Skeletal muscle tissue (tissue), 4 donors: Measurements from ENCODE around the gene CIB1. TPM values are rescaled to one million over a fixed set of nuclear protein-coding genes. Genes with fewer than 3 reads are reported as not detected.

Experiments used
- H3K27ac ChIP-seq: one replicate; pipeline ENCODE4 v1.7.0; 2013; ENCODE audit warnings: mild to moderate bottlenecking, low read depth, low read length, inconsistent platforms
- H3K27me3 ChIP-seq, 3 donors: one replicate each; pipeline ENCODE4 v1.7.0; 2013; ENCODE audit warnings: low read length in 3 of 3; ENCODE audit not compliant: control insufficient read depth in 3 of 3, insufficient read depth in 3 of 3
- H3K36me3 ChIP-seq, 3 donors: one replicate each; pipeline ENCODE4 v1.7.0; 2013; ENCODE audit warnings: low read length in 3 of 3; ENCODE audit not compliant: control insufficient read depth in 3 of 3, insufficient read depth in 3 of 3
- H3K4me1 ChIP-seq, 3 donors: one replicate each; pipeline ENCODE4 v1.7.0; 2013; ENCODE audit warnings: low read length in 3 of 3, mild to moderate bottlenecking in 3 of 3; ENCODE audit not compliant: control insufficient read depth in 3 of 3, insufficient read depth in 3 of 3
- H3K4me3 ChIP-seq, 3 donors: one replicate each; pipeline ENCODE4 v1.7.0; 2013; ENCODE audit warnings: low read length in 3 of 3
- H3K9ac ChIP-seq, 3 donors: one replicate each; pipeline ENCODE4 v1.7.0; 2013; ENCODE audit warnings: low read length in 3 of 3, mild to moderate bottlenecking in 3 of 3, moderate library complexity in 2 of 3, low read depth in 1 of 3
- H3K9me3 ChIP-seq, 3 donors: one replicate each; pipeline ENCODE4 v1.7.0; 2013; ENCODE audit warnings: low read length in 3 of 3; ENCODE audit not compliant: control insufficient read depth in 3 of 3
- total RNA-seq: library from RNA; depleted of rRNA; stranded (reverse); fragments of >200 nt; gene quantifications from one replicate; pipeline ENCODE4 v1.2.3, GENCODE V29; 2014
- donor health status: Osteomylitis.

CIB1 gene
- total RNA-seq, 1 donor from 2014 or later: 7.8 TPM

DNA sequence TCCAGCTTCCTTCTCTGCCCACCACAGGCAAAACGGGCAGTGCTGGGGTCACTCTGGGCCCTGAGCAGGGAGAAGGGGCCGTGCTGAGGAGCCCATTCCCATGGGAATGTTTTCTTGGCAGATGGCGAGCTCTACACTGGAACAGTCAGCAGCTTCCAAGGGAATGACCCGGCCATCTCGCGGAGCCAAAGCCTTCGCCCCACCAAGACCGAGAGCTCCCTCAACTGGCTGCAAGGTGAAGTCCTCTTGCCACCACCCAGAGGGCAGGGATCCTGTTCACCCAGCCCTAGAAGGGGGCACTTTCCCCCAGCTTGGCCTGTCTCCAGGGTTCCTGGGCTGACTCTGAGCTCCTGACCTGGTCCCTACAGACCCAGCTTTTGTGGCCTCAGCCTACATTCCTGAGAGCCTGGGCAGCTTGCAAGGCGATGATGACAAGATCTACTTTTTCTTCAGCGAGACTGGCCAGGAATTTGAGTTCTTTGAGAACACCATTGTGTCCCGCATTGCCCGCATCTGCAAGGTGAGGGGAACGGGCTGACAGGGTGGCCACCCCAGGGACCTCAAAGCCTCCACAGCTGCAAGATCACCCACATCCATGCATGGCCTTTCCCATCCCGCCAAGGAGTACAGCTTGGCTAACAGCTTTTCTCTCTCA lies 12.4 kb downstream of the CIB1 start:
- Histone ChIP-seq H3K36me3 (peaks cover 27 to 35% (median 31%) of the 10 kb centered on the region in 3 donors), H3K27ac (no peak overlapping the region), H3K4me3 (peak overlapping the region in 1 of 3 donors; percentile 41), H3K27me3 (no peaks in the 10 kb centered on the region), H3K9me3 (no peaks in the 10 kb centered on the region), H3K4me1 (peaks cover 9 to 10% (median 10%) of the 10 kb centered on the region in 3 donors), H3K9ac (peak overlapping the region; percentile 0 to 64 (median 43))

GRCh38 chr15:90219421-90220141 lies 14.2 kb downstream of the CIB1 start:
- no peak overlapping the region for H3K27ac ChIP-seq

DNA sequence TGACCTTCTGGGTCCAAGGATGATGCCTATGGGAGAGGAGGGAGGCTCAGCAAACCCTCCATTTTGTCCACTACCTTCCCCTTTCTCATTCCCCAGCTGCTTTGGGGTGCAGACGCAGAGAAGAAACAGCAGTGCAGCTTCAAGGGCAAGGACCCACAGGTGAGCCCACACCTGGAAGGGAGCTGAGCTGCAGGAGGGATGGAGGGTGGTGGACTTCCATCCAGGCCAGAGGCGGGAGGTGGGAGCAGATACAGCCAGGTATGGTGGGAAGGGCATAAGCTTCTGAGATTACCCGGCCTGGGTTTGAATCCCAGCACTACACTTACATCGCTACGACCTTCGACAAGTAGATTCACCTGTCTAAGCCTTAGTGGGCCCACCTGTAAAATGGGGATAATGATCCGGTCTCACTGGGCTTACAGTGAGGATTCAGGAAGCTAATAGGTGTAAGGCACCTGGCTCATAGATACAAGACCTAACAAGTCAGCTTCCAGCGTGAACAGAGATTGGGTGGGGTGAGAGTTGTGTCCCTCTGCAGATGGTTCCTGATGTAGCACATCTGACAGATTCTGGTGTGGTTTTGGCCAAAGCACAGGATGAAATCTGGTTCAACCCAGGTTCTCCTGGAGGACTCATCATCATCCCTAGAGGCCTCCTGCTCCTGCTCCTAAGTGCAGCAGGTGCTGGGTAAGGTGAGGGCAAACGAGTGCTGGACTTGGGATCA lies 15.9 kb downstream of the CIB1 start:
- Histone ChIP-seq H3K9ac (peak overlapping the region in 1 of 3 donors; percentile 3), H3K4me1 (peaks cover 9 to 10% (median 10%) of the 10 kb centered on the region in 3 donors), H3K9me3 (no peaks in the 10 kb centered on the region), H3K36me3 (peaks cover 4 to 7% (median 6%) of the 10 kb centered on the region in 3 donors), H3K27me3 (no peaks in the 10 kb centered on the region), H3K4me3 (no peak overlapping the region), H3K27ac (no peak overlapping the region)

More at GRCh38 chr15:90219421-90220141, 14.2 kb downstream of the CIB1 start:
- Histone ChIP-seq H3K4me1 (peaks cover 9 to 10% (median 10%) of the 10 kb centered on the region in 3 donors), H3K27me3 (no peaks in the 10 kb centered on the region), H3K9ac (no peak overlapping the region), H3K36me3 (peaks cover 15 to 22% (median 16%) of the 10 kb centered on the region in 3 donors), H3K4me3 (no peak overlapping the region), H3K9me3 (no peaks in the 10 kb centered on the region)

GRCh38 chr15:90214553-90215196 lies 19.1 kb downstream of the CIB1 start:
- Histone ChIP-seq H3K27me3 (no peaks in the 10 kb centered on the region), H3K9ac (no peak overlapping the region), H3K36me3 (peaks cover 4 to 8% (median 5%) of the 10 kb centered on the region in 3 donors), H3K4me1 (peaks cover 0 to 14% (median 8%) of the 10 kb centered on the region in 3 donors), H3K27ac (no peak overlapping the region), H3K9me3 (no peaks in the 10 kb centered on the region), H3K4me3 (no peak overlapping the region)

- peaks cover 4 to 8% (median 5%) of the 10 kb centered on the region in 3 donors for H3K36me3 ChIP-seq
- no peaks in the 10 kb centered on the region for H3K9me3 ChIP-seq
- H3K4me3 ChIP-seq: no peak overlapping the region
- H3K9ac ChIP-seq: peak overlapping the region in 1 of 3 donors; percentile 3
- no peaks in the 10 kb centered on the region for H3K27me3 ChIP-seq
- H3K27ac ChIP-seq: no peak overlapping the region
- H3K4me1 ChIP-seq: peaks cover 0 to 14% (median 8%) of the 10 kb centered on the region in 3 donors
These were observed 19.9 kb downstream of the CIB1 start for GRCh38 chr15:90213818-90214204.

- Histone ChIP-seq H3K4me3 (no peak overlapping the region), H3K27ac (no peak overlapping the region), H3K9me3 (no peaks in the 10 kb centered on the region), H3K36me3 (peaks cover 4 to 8% (median 7%) of the 10 kb centered on the region in 3 donors), H3K4me1 (peaks cover 0 to 14% (median 8%) of the 10 kb centered on the region in 3 donors), H3K9ac (peak overlapping the region in 2 of 3 donors; percentile 3 to 25), H3K27me3 (no peaks in the 10 kb centered on the region)
These were observed 20.5 kb downstream of the CIB1 start for GRCh38 chr15:90213122-90213817.

GRCh38 chr15:90212221-90213098 lies 21.3 kb downstream of the CIB1 start:
- H3K27me3 ChIP-seq: no peaks in the 10 kb centered on the region
- no peak overlapping the region for H3K27ac ChIP-seq
- peaks cover 4 to 5% (median 5%) of the 10 kb centered on the region in 3 donors for H3K36me3 ChIP-seq
- H3K9ac ChIP-seq: no peak overlapping the region
- H3K4me1 ChIP-seq: peaks cover 0 to 14% (median 11%) of the 10 kb centered on the region in 3 donors
- H3K4me3 ChIP-seq: no peak overlapping the region
- H3K9me3 ChIP-seq: no peaks in the 10 kb centered on the region

DNA sequence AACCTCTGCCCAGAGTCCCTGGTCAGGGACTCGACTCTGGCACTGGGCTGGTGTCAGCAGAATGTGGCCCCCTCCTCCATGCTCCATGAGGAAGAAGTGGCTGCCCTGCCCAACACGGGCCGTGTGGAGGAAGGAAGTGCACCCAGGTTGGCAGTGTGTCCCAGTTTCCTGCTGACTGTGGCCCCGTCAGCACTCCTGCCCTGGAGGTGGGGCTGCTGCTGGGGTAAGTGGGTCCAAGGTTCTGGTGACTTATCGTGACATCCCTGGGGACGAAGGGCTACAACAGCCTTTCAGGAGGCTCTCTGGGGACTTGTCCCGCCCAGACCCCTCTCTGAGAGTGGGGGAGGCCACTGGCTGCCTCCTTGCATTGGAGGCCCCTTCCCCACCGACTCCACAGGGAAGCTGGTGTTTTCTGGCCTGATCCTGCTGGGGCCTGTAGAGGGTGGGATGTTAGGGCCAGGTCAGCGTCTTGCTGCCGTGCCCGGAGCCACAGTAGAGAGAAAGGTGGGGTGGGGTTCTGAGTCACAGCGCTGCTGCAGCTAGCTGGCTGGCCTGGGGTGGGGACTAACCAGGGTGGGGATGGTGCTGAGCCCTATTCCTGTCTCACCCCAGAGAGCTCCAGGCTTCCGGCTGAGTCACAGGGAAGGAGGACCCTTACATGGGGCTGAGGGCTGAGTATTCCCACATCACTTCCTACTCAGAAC lies 22.1 kb downstream of the CIB1 start:
- Histone ChIP-seq H3K4me1 (peaks cover 0 to 14% (median 13%) of the 10 kb centered on the region in 3 donors), H3K9ac (no peak overlapping the region), H3K9me3 (no peaks in the 10 kb centered on the region), H3K27ac (no peak overlapping the region), H3K27me3 (no peaks in the 10 kb centered on the region), H3K36me3 (peaks cover 2 to 4% (median 2%) of the 10 kb centered on the region in 3 donors), H3K4me3 (no peak overlapping the region)
